IPS DF 6.9 (cell line): ENCODE results near the gene KMT5B.

Experiments used
- DNase-seq: peaks from one replicate; pipeline ENCODE4 v3.0.0-alpha.2; 2013; ENCODE audit warnings: low read depth, low spot score
- H3K27ac ChIP-seq: one replicate; pipeline ENCODE4 v1.5.1; 2013; ENCODE audit warnings: low read length, control low read depth
- H3K27me3 ChIP-seq: 2 replicates; pipeline ENCODE4 v1.6.1; 2013; ENCODE audit warnings: mild to moderate bottlenecking, low read length; ENCODE audit not compliant: control insufficient read depth, insufficient read depth
- H3K36me3 ChIP-seq: 2 replicates; pipeline ENCODE4 v1.6.1; 2013; ENCODE audit warnings: low read length; ENCODE audit not compliant: control insufficient read depth, insufficient read depth
- H3K4me1 ChIP-seq: 2 replicates; pipeline ENCODE4 v1.6.1; 2013; ENCODE audit warnings: low read length; ENCODE audit not compliant: control insufficient read depth, insufficient read depth
- H3K4me3 ChIP-seq: 2 replicates; pipeline ENCODE4 v1.5.1; 2013; ENCODE audit warnings: mild to moderate bottlenecking, low read length
- H3K9me3 ChIP-seq: 2 replicates; pipeline ENCODE4 v1.6.1; 2013; ENCODE audit warnings: low read length, inconsistent platforms; ENCODE audit not compliant: control insufficient read depth, insufficient read depth
- WGBS: extraction: QIAGEN DNeasy Blood & Tissue Kit; methylation state at CpG from one replicate; pipeline ENCODE4 v1.1.7; 2013; ENCODE audit warnings: mixed read lengths, missing lambda C conversion rate; ENCODE audit not compliant: insufficient read length, insufficient coverage; 5-methylcytosine and 5-hydroxymethylcytosine counted together

KMT5B gene

GRCh38 chr11:68186061-68186460, 27.0 kb downstream of the KMT5B start:
- no CpG with 5 or more reads among the region's 6 CpGs for WGBS
- no peaks in the 10 kb centered on the region for H3K27me3 ChIP-seq
- no peak for DNase-seq
- no peak overlapping the region for H3K4me3 ChIP-seq
- no peak overlapping the region for H3K27ac ChIP-seq
- no peaks in the 10 kb centered on the region for H3K9me3 ChIP-seq
- H3K4me1 ChIP-seq, result no peaks in the 10 kb centered on the region; the same call in 1 of the 2 replicates
- no peaks in the 10 kb centered on the region for H3K36me3 ChIP-seq

DNA sequence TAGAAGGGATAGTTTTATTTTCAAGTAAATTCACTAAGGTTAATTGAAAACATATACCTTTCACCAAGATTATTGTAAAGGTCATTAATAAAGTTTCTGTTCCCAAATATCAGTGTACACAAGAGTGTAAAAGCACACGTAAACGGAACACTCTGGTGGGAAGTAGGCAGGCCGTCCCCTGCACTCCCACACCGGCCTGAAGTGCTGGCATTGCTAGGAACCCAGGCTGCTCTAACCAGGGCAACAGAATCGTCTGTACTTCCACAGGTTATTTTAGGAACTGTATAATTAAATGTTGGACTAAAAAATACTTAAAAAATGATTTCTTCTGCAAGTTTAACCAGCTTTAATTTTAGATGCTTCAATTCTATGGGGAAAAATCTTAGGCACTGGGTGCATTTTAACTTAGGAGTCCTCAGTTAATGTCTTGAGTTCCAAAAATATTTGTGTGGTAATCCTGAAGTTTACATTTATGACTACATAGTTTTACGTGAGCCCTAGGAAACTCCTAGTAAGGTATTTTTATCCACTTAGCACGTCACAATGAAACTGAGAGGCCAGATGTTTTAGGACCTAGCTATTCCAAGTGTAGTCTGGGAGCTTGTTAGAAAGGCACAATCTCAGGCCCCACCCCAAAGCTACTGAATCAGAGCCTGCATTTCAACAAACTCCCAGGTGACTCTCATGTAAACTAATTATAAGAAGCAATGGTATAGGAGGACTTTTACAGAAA, 31.2 kb downstream of the KMT5B start:
- no peak overlapping the region for H3K4me3 ChIP-seq
- WGBS, result no CpG with 5 or more reads among the region's 7 CpGs
- H3K27ac ChIP-seq, result no peak overlapping the region
- no peak for DNase-seq
- no peaks in the 10 kb centered on the region; the same call in 1 of the 2 replicates for H3K4me1 ChIP-seq
- no peaks in the 10 kb centered on the region for H3K9me3 ChIP-seq
- no peaks in the 10 kb centered on the region for H3K36me3 ChIP-seq
- no peaks in the 10 kb centered on the region for H3K27me3 ChIP-seq

DNA sequence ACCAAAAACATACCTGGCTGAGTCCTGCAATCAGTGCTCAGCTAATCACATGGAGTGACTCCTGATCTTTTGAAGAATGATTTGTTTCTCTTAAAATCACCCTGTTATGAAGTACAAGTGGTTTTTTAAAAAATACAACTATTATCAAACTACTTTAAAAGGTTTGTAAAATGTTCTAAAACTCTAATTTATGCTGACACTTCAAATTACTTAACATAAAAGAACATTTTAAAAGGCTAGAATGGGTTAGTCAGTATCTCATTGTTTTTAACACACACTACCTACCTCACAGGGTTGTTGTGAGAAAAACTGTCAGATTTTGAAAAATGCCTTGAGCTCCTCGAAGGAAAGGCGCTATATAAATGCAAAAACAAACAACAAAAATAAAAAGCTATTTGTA, 33.2 kb downstream of the KMT5B start:
- no peaks in the 10 kb centered on the region for H3K4me1 ChIP-seq
- H3K36me3 ChIP-seq, result no peaks in the 10 kb centered on the region; the same call in 1 of the 2 replicates
- H3K27ac ChIP-seq, result no peak overlapping the region
- WGBS, result no CpG with 5 or more reads among the region's 2 CpGs
- no peak for DNase-seq
- no peaks in the 10 kb centered on the region for H3K27me3 ChIP-seq
- no peaks in the 10 kb centered on the region for H3K9me3 ChIP-seq
- H3K4me3 ChIP-seq, result no peak overlapping the region

GRCh38 chr11:68177877-68178276, 35.2 kb downstream of the KMT5B start:
- no peaks in the 10 kb centered on the region for H3K27me3 ChIP-seq
- H3K27ac ChIP-seq, result no peak overlapping the region
- H3K4me3 ChIP-seq, result no peak overlapping the region
- DNase-seq, result no peak
- H3K36me3 ChIP-seq, result peaks cover 4% of the 10 kb centered on the region; the same call in 1 of the 2 replicates
- no peaks in the 10 kb centered on the region for H3K9me3 ChIP-seq
- no peaks in the 10 kb centered on the region for H3K4me1 ChIP-seq
- no CpG with 5 or more reads among the region's 5 CpGs for WGBS

GRCh38 chr11:68173926-68174325, 39.2 kb downstream of the KMT5B start:
- peaks cover 16% of the 10 kb centered on the region; the same call in 1 of the 2 replicates for H3K36me3 ChIP-seq
- no CpG with 5 or more reads among the region's 4 CpGs for WGBS
- H3K9me3 ChIP-seq, result no peaks in the 10 kb centered on the region
- H3K27ac ChIP-seq, result no peak overlapping the region
- H3K4me1 ChIP-seq, result no peaks in the 10 kb centered on the region
- H3K4me3 ChIP-seq, result no peak overlapping the region
- DNase-seq, result no peak
- no peaks in the 10 kb centered on the region for H3K27me3 ChIP-seq

- H3K9me3 ChIP-seq, result no peaks in the 10 kb centered on the region
- DNase-seq, result no peak
- no peak overlapping the region for H3K4me3 ChIP-seq
- no peaks in the 10 kb centered on the region for H3K4me1 ChIP-seq
- peaks cover 20% of the 10 kb centered on the region for H3K36me3 ChIP-seq
- no peaks in the 10 kb centered on the region for H3K27me3 ChIP-seq
- H3K27ac ChIP-seq, result no peak overlapping the region
These were observed 43.7 kb downstream of the KMT5B start for GRCh38 chr11:68169442-68169841.

DNA sequence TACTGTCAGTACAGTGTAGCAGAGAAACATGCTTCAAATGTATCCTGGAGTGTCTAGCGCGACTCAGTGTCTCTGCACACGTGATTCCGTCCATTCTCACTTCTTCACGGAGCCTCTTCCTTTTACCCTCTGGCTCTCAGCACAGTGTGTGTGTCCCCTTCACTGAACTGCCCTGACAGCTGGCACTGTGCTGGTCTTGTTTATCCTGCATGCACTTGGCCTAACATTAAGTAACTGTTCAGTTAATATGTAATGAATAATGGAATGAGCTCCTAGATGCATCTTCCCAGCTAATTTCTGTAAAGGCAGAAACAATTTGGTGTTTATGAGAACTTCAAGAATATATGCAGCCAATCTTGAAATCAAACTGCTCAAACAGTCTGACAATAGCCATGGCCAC, 44.4 kb downstream of the KMT5B start:
- Histone ChIP-seq H3K9me3 (no peaks in the 10 kb centered on the region), H3K4me3 (no peak overlapping the region), H3K4me1 (no peaks in the 10 kb centered on the region), H3K27ac (no peak overlapping the region), H3K27me3 (no peaks in the 10 kb centered on the region), H3K36me3 (peaks cover 19% of the 10 kb centered on the region)
- WGBS, result no CpG with 5 or more reads among the region's 5 CpGs
- DNase-seq, result no peak

DNA sequence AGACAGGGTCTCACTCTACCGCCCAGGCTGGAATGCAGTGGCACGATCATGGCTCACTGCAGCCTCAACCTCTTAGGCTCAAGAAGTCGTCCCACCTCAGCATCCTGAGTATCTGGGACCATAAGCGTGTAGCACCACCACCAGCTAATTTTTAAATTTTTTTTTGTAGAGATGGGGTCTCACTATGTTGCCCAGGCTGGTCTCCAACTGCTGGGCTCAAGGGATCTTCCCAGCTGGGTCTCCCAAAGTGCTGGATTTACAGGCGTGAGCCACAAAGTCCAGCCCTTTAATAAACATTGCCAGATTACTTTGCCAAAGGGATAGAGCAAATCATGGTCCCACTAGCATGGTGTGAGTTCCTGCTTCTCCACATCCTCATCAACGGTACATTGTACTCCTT, 45.6 kb downstream of the KMT5B start:
- no peaks in the 10 kb centered on the region for H3K9me3 ChIP-seq
- peaks cover 16% of the 10 kb centered on the region for H3K36me3 ChIP-seq
- no peak for DNase-seq
- H3K27ac ChIP-seq, result no peak overlapping the region
- no CpG with 5 or more reads among the region's 6 CpGs for WGBS
- no peak overlapping the region for H3K4me3 ChIP-seq
- no peaks in the 10 kb centered on the region for H3K4me1 ChIP-seq
- no peaks in the 10 kb centered on the region for H3K27me3 ChIP-seq

DNA sequence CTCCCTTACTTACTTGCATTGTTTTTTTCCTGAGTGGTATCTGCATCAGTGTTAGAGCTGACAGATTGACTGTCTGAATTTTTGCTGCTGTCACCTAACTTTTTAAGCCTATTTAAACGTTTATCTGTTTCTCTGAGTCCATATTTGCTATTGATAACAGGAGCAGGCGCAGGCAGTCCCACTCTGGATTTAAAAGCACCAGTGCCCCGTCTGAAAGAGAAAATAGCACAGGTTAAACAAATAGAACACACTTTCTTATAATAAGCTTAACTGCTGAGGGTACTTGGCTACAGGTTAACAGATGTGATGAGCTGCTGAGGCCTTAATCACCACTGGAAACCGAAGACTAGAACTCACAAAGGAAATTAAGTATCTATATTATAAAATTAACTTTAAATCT, 46.1 kb downstream of the KMT5B start:
- Histone ChIP-seq H3K9me3 (no peaks in the 10 kb centered on the region), H3K27ac (no peak overlapping the region), H3K4me1 (no peaks in the 10 kb centered on the region), H3K4me3 (no peak overlapping the region), H3K36me3 (peaks cover 16% of the 10 kb centered on the region), H3K27me3 (no peaks in the 10 kb centered on the region)
- whole genome bisulfite sequencing, result no CpG with 5 or more reads among the region's 4 CpGs
- DNase-seq, result no peak

DNA sequence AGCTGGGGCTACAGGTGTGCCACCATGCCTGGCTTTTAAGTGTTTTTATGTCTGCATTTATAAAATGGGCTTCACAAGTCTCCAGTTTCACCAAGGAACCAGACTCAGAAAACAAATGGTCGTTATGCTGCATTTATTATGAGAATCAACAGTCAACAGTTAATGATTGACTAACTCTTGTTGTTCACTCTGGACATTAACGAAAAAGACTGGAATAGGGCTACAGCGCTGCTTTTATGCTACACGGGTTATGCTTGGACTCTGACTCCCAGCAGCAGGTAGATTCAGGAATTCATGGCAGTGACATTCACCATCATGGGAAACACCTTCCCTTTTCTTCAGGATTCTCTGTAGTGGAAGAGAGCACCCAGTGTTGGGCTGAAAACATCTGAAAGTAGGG, 47.5 kb downstream of the KMT5B start:
- Histone ChIP-seq H3K4me1 (no peaks in the 10 kb centered on the region), H3K36me3 (peaks cover 16% of the 10 kb centered on the region), H3K9me3 (no peaks in the 10 kb centered on the region), H3K4me3 (no peak overlapping the region), H3K27ac (no peak overlapping the region), H3K27me3 (no peaks in the 10 kb centered on the region)
- no peak for DNase-seq
- no CpG with 5 or more reads among the region's 4 CpGs for WGBS

GRCh38 chr11:68164437-68164836, 48.7 kb downstream of the KMT5B start:
- H3K36me3 ChIP-seq, result peaks cover 6% of the 10 kb centered on the region
- DNase-seq, result no peak
- H3K27me3 ChIP-seq, result no peaks in the 10 kb centered on the region
- H3K9me3 ChIP-seq, result no peaks in the 10 kb centered on the region
- H3K4me3 ChIP-seq, result no peak overlapping the region
- no CpG with 5 or more reads among the region's 2 CpGs for WGBS
- no peak overlapping the region for H3K27ac ChIP-seq
- H3K4me1 ChIP-seq, result no peaks in the 10 kb centered on the region
